K562 (cell line): ENCODE results near the gene ZNF586. TPM values are rescaled to one million over a fixed set of nuclear protein-coding genes. Genes with fewer than 3 reads are reported as not detected.

Experiments used
- BHLHE40 ChIP-seq: IDR thresholded peaks from 2 replicates; pipeline ENCODE4 v1.6.1; 2011; ENCODE audit warnings: low read length, improper control_type of control experiment
- CBFA2T2 ChIP-seq: fragments of 450-650 bp; conservative IDR thresholded peaks from 2 replicates; pipeline ENCODE4 v1.6.1; 2017; ENCODE audit warnings: mild to moderate bottlenecking
- ELF2 ChIP-seq: fragments of 250-450 bp; sonication (Bioruptor Pico); IDR thresholded peaks from 2 replicates; pipeline ENCODE4 v1.5.0; 2021; ENCODE audit warnings: mild to moderate bottlenecking
- FIP1L1 ChIP-seq: fragments of 200-400 bp; formaldehyde crosslinking; IDR thresholded peaks from 2 replicates; pipeline ENCODE4 v1.6.1; 2018; ENCODE audit warnings: mild to moderate bottlenecking, low read depth, low read length; ENCODE audit not compliant: poor library complexity, severe bottlenecking
- HMG20B ChIP-seq: fragments of 250-450 bp; sonication (Bioruptor Pico); IDR thresholded peaks from 2 replicates; pipeline ENCODE4 v1.5.0; 2021; ENCODE audit warnings: mild to moderate bottlenecking
- LARP7 ChIP-seq: fragments of 450-650 bp; IDR thresholded peaks from 2 replicates; pipeline ENCODE4 v1.6.1; 2016
- MGA ChIP-seq: fragments of 450-650 bp; IDR thresholded peaks from 2 replicates; pipeline ENCODE4 v1.6.1; 2016; ENCODE audit warnings: mild to moderate bottlenecking, moderate library complexity
- ZFX ChIP-seq: sonication (generic); formaldehyde crosslinking; IDR thresholded peaks from 2 replicates; pipeline ENCODE4 v1.8.0; 2022; ENCODE audit warnings: mild to moderate bottlenecking, missing genetic modification reagents, moderate library complexity
- ZNF143 ChIP-seq: sonication (generic); formaldehyde crosslinking; IDR thresholded peaks from 2 replicates; pipeline ENCODE4 v1.9.0; 2022; ENCODE audit warnings: mild to moderate bottlenecking, missing genetic modification reagents
- ZNF347 ChIP-seq: fragments of 450-650 bp; formaldehyde crosslinking; IDR thresholded peaks from 2 replicates; pipeline ENCODE4 v1.4.0; 2020; ENCODE audit warnings: low read depth, mild to moderate bottlenecking, moderate library complexity
- ZNF384 ChIP-seq: IDR thresholded peaks from 2 replicates; pipeline ENCODE4 v1.6.1; 2012; ENCODE audit warnings: low read depth, low read length, improper control_type of control experiment
- polyA plus RNA-seq, 8 experiments: library from polyadenylated mRNA; depleted of rRNA in 4 of 8; stranded (reverse) in 5 of 8; unstranded in 3 of 8; fragments of >200 nt; fragmentation: Nextera tagmentation in 2 of 8; fragmentation: Illumina TruSeq in 1 of 8; extraction: Ambion mirVana in 2 of 8; extraction: Trizol in 1 of 8; gene quantifications; 2 replicates each; pipeline versions ENCODE4 v1.2.1 to v1.2.3, GENCODE V29; 2011 to 2014; ENCODE audit warnings: inconsistent platforms in 1 of 8, missing spikeins in 1 of 8
- total RNA-seq, 7 experiments: library from RNA; depleted of rRNA in 6 of 7; stranded (reverse); fragments of >200 nt in 6 of 7; fragmentation: Illumina TruSeq in 2 of 7; extraction: Trizol in 2 of 7; gene quantifications; 2 replicates each; pipeline versions ENCODE4 v1.2.1 to v1.2.3, GENCODE V29; 2011 to 2021; ENCODE audit warnings: low replicate concordance in 1 of 7
- TF ChIP-seq, protein P1 (sequence below): sonication (generic); formaldehyde crosslinking; IDR thresholded peaks from 2 replicates; pipeline ENCODE4 v1.8.0; 2023; ENCODE audit warnings: missing genetic modification reagents, mild to moderate bottlenecking, borderline replicate concordance

ZNF586 gene
- total and polyA plus RNA-seq, 9 of the 15 experiments (the other 6 are each of a cell fraction or from before 2014, with no cell fraction given), result 2.5 to 12.6 (median 8.4) TPM

- TF ChIP-seq, protein P1, sequence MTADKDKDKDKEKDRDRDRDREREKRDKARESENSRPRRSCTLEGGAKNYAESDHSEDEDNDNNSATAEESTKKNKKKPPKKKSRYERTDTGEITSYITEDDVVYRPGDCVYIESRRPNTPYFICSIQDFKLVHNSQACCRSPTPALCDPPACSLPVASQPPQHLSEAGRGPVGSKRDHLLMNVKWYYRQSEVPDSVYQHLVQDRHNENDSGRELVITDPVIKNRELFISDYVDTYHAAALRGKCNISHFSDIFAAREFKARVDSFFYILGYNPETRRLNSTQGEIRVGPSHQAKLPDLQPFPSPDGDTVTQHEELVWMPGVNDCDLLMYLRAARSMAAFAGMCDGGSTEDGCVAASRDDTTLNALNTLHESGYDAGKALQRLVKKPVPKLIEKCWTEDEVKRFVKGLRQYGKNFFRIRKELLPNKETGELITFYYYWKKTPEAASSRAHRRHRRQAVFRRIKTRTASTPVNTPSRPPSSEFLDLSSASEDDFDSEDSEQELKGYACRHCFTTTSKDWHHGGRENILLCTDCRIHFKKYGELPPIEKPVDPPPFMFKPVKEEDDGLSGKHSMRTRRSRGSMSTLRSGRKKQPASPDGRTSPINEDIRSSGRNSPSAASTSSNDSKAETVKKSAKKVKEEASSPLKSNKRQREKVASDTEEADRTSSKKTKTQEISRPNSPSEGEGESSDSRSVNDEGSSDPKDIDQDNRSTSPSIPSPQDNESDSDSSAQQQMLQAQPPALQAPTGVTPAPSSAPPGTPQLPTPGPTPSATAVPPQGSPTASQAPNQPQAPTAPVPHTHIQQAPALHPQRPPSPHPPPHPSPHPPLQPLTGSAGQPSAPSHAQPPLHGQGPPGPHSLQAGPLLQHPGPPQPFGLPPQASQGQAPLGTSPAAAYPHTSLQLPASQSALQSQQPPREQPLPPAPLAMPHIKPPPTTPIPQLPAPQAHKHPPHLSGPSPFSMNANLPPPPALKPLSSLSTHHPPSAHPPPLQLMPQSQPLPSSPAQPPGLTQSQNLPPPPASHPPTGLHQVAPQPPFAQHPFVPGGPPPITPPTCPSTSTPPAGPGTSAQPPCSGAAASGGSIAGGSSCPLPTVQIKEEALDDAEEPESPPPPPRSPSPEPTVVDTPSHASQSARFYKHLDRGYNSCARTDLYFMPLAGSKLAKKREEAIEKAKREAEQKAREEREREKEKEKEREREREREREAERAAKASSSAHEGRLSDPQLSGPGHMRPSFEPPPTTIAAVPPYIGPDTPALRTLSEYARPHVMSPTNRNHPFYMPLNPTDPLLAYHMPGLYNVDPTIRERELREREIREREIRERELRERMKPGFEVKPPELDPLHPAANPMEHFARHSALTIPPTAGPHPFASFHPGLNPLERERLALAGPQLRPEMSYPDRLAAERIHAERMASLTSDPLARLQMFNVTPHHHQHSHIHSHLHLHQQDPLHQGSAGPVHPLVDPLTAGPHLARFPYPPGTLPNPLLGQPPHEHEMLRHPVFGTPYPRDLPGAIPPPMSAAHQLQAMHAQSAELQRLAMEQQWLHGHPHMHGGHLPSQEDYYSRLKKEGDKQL (CRISPR knock-in tag), result no peak
- TF ChIP-seq LARP7, result no peak
- TF ChIP-seq ZNF347 (CRISPR knock-in tag), result no peak
- TF ChIP-seq ZNF143, result no peak
- TF ChIP-seq ELF2 (CRISPR knock-in tag), result peak; percentile 88
- TF ChIP-seq ZFX (CRISPR knock-in tag), result peak; percentile 48
- TF ChIP-seq MGA, result 0 out of 2 replicates have a peak, but pooled peaks have one; percentile 18
- TF ChIP-seq FIP1L1, result no peak
- TF ChIP-seq BHLHE40, result 0 out of 2 replicates have a peak, but pooled peaks have one; percentile 32
- TF ChIP-seq ZNF384, result no peak; the same call in none of the 2 replicates
- TF ChIP-seq CBFA2T2, result no peak
- no peak for TF ChIP-seq HMG20B (CRISPR knock-in tag)
Observed at GRCh38 chr19:57819475-57820148, 50.1 kb downstream of the ZNF586 start (continued).
